NCI-H524 treated with DMSO at 0.1 percent for 48 hours (cell line): ENCODE data around the gene SPSB3.

ENCODE experiments used
- DNase-seq: peaks from one replicate; lab custom pipeline; 2025; lab: John Stamatoyannopoulos, UW

Gene SPSB3

DNA sequence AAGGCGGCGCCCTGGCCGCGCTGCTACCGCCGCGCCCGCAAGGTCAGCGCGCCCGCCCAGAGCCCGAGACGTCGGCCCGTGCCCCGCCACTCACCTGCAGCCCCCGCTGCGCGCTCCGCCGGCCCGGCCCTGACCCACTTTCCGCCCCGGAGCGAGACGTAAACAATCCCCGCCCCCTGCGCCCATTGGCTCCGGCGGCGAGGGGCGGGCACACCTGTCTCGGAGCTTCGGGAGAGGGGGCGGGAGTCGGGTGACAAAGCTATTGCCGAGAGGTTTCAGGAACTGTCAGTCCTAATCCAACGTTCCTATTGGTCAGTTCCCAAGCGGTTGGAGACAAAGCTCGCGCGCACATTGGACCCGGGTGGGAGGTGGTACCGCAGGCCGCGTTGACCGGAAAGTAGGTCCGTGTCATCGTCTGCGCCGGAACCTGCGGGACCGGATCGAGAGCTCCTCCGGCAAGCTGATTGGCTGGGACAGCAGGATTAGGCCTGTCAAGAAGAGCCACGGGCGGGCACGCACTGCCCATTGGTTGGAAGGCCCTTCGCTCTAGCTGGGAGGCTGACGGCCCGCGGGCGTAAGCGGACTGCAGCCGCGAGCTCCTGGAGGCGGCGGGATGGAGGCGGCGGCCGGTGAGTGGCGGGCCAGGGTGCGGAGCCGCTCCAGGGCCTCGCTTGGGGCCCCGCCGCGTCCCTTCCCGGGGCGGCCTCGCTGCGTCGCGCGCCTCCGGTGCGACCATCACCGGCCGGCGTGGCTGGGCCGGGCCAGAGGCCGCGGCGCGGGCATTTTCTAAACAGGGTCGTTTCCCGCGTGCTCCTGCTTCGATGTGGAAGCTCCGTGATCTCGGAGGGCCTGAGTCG, at the start of gene SPSB3, which contains the start of gene NUBP2:
TSS of gene SPSB3 (minus strand) at position 164 of the 857 bp plus-strand sequence. CDS start 1,088 bp downstream, outside the sequence.
TSS of gene NUBP2 (plus strand) at position 553 of the 857 bp plus-strand sequence. CDS start at position 614, 61 bp downstream.
- DNase-seq: peak; percentile 99

DNA sequence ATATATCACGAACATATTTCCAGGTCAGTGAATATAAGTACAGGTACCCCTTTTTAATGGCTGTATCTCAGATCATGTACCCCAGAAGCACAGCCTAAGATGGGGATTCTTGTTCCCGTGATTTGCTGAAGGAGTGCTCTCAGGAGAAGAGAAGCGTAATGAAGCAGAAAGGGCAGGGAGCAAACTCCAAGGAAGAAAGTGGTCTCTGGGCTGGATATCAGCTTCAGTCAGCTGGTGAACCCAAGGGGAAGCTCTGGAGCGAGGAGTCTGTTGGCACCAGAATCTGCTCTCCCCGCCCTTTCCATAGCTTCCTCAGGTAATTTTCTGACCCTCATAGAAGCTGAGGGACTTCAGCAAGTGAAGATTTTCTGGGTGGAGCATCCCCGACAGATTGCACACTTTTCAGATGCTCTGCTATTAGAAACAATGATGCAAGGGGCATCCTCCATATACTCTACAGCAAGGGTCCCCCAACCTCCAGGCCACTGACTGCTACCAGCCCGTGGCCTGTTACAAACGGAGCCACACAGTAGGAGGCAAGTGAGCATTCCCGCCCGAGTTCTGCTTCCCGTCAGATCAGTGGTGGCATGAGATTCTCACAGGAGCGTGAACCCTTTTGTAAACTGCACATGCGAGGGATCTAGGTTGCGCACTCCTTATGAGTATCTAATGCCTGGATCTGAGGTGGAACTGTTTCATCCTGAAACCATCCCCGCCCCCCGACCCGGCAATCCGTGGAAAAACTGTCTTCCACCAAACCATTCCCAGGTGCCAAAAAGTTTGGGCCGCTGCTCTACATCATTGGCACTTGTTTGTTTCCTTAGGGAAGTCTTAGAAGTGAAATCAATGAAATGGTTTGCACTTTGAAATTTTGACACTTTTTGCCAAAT, 49.1 kb upstream of the SPSB3 start:
- no peak for DNase-seq

GRCh38 chr16:1830213-1830612, 47.8 kb upstream of the SPSB3 start:
- DNase-seq: no peak

GRCh38 chr16:1828645-1829410, 46.5 kb upstream of the SPSB3 start:
- DNase-seq: no peak

DNA sequence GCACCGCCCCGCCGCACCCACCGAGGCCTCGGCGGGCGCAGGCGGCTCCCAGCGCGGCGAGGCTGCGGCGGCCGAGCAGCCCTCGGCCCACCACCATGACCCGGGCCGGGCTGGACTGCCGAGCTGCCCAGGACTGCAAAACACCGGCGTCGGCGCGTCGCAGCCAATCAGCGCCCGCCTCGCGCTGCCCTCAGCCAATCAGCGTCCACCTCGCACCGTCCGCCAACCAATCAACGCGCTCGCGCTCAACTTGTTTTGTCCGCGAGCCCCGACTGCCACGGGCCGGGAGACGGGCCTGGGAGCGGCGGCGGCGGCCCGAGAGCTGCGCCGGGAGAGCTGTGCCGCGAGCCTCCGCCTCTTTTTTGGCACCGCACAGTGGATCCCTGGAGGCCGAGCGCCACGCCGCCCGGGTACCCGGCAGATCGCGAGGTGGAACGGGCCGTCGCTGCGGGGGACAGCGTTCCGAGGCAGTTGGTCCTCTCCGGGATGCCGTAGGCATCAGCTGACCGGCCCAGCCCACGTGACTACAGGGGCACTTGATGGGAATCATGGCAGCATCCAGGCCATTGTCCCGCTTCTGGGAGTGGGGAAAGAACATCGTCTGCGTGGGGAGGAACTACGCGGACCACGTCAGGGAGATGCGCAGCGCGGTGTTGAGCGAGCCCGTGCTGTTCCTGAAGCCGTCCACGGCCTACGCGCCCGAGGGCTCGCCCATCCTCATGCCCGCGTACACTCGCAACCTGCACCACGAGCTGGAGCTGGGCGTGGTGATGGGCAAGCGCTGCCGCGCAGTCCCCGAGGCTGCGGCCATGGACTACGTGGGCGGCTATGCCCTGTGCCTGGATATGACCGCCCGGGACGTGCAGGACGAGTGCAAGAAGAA, 44.6 kb upstream of the SPSB3 start, which contains the start of the genes FAHD1 and HAGH:
TSS of gene FAHD1 (plus strand) at position 516 of the 883 bp plus-strand sequence. CDS start at position 549, 33 bp downstream.
TSS of gene HAGH (minus strand) at position 135 of the 883 bp plus-strand sequence. CDS start at position 97, 38 bp downstream.
- peak; percentile 62 for DNase-seq

- DNase-seq: no peak
These were observed 43.7 kb upstream of the SPSB3 start for GRCh38 chr16:1825864-1826690.

GRCh38 chr16:1825381-1825863, 43.1 kb upstream of the SPSB3 start:
- no peak for DNase-seq

- no peak for DNase-seq
These were observed 41.5 kb upstream of the SPSB3 start for GRCh38 chr16:1823821-1824220.

DNA sequence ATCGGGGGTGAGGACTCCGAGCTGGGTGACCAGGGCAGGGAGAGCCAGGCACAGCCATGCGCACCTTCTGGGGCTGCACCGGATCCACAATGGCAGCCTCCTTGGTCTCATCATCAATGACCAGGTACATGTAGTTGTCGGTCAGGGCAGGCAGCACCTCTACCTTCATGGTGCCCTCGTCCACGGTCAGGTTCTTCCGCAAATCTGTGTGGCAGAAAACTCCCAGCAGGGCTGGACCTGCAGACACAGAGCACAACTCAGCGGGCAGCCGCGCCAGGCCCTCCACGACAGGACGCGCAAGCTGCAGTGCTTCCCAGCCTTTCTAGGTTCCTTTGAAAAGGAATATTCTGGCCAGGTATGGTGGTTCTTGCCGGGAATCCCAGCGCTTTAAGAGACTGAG, 40.4 kb upstream of the SPSB3 start:
- no peak for DNase-seq

DNA sequence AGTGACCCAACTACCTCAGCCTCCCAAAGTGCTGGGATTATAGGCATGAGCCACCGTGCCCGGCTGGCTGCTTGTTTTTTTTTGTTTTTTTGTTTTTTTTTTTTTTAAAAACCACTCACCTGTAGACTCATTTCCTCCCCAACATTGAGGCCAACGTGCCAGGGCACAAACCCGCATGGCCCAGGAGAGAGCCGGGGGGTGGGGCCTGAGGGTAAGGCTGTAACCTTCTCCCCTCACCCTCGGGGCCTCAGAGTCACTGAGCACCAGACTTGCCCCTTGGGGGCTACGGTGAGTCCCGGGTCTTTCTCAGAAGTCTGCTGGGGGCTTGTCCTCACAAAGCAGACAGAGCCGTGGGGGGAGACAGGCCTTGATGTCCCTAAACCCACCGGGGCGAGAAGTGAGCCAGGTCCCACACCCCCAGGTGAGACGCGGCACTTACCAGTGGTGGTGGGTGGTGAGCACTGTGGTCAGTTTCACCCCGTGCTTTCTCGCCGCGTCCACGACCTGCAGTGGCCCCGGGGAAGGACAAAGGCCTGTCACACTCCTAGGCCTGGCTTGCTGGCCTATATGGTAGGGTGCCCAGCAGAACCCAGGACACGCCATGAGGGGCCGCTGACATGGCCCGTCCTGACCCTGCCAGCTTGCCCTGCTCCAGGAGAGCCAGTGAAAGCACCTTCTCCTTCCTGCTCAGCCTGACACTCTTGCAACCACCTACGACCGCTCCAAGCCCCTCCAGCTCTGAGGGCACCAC, 39.7 kb upstream of the SPSB3 start:
- no peak for DNase-seq

DNA sequence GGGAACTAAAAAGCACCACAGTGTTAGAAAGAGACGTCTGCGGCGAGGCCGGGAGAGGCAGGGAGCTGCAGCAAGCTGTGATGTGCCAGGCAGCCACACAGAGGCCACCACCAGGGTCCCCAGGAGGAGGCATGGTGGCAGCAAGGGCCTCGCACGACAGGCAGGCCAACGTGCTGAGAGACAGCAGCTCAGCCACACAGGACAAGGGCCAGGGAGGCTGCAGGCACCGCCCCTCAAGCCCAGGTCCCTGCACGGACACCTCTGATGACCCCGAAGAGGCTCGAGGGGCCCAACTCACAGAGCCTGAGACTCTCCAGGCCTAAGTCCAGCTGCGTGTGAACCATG, 38.5 kb upstream of the SPSB3 start:
- no peak for DNase-seq

DNA sequence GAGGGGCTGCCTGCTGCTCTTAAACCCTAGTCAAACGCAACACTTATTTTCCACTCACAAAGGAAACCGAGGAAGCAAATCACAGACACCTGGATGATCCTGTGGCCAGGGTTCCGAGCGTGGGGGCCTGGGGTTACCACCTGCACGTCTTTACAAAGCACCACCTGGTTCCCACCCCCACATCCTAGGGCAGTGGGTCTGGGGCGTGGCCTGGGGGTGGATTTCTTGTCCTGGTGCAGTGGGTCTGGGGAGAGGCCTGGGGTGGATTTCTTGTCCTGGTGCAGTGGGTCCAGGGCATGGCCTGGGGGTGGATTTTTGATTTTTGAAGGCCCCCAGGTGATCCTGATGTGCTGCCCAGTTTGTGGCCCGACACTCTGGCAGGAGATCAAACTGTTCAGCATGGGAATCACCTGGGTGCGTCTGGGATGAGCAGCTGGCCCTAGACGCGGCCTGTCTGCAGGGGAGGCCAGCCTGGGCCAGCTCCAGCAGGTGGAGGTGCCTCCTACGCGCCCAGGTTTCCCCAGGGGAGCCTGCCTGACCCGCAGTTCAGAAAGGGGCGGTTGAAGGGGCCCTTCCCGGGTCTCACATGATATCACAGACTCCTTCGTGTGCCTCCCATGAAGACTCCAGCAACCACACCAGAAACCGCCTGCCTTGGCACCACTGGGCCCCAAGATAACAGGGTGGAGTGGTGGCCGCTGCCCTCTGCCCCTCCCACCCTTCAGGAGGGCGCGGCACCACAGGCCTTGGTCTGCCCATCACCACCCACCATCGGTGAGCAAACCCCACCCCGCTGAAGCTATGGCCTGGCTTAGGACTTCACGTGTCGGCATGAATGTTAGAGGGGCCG, 38.0 kb upstream of the SPSB3 start:
- no peak for DNase-seq

DNA sequence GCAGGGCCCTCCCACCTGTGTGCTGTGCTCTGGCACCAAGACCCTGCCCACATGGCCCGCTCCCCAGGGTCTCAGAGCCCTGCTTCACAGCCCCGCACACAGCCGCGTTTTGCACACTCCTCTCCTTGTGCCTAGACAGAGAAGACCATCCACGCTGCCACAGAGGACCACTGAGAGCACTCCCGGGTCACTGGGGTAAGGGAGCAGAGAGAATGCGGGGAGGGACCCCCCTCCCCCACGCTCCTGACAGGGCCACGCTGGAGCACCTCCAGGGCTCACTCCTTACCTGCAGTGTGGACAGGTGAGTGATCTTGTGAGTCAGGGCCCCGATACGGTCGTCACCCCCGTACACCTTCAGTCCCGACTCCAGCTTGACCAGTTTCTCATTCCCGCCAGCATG, 37.2 kb upstream of the SPSB3 start:
- DNase-seq: no peak

- no peak for DNase-seq
These were observed 36.6 kb upstream of the SPSB3 start for GRCh38 chr16:1818873-1819525.

GRCh38 chr16:1818204-1818872, 36.0 kb upstream of the SPSB3 start:
- DNase-seq: no peak

GRCh38 chr16:1817716-1818115, 35.3 kb upstream of the SPSB3 start:
- no peak for DNase-seq

GRCh38 chr16:1817276-1817589, 34.9 kb upstream of the SPSB3 start:
- DNase-seq: no peak
